Melanocyte of skin (primary cell): ENCODE data around the gene FOXO3B. TPM values are rescaled to one million over a fixed set of nuclear protein-coding genes. Genes with fewer than 3 reads are reported as not detected.

Experiments used
- small RNA-seq, 2 donors: library from RNA; depleted of rRNA; stranded (forward); fragments of <200 nt; gene quantifications; one replicate each; pipeline ENCODE3, GENCODE V24; 2012
- total RNA-seq, 2 donors: library from RNA; depleted of rRNA; stranded (reverse); fragments of >200 nt; gene quantifications; 2 replicates each; pipeline ENCODE4 v1.2.3, GENCODE V29; 2012

Gene FOXO3B
- total RNA-seq, result 1 to 10 TPM; 3.3 to 4.8 TPM

GRCh38 chr17:18681767-18682571 lies at the start of gene FOXO3B:
Gene FOXO3B (minus strand): TSS chr17:18682314. CDS start chr17:18681651, 663 bp downstream.

GRCh38 chr17:18644291-18644690 lies 37.8 kb downstream of the FOXO3B start, which contains the start of gene TBC1D28:
Gene TBC1D28 (minus strand): TSS chr17:18644391. CDS start chr17:18641352, 3,039 bp downstream.

Small RNA genes within 50 kb of the gene (small RNA-seq; reads per million reads assigned to genes)
- gene AC026271.2, result 0 reads per million in 2 donors
- gene AC026271.4, result 0 reads per million in 2 donors

Other genes with a start within 250 kb of the FOXO3B start
- not detected for gene LGALS9C, start 205.5 kb downstream of the FOXO3B start, total RNA-seq
- gene TBC1D28, start 37.9 kb downstream of the FOXO3B start, total RNA-seq, result not detected
- under 1 TPM; 0.33 to 0.34 TPM for gene FBXW10, start 61.7 kb upstream of the FOXO3B start, total RNA-seq
- 10 to 100 TPM; 26.8 to 58.9 TPM for gene TVP23B, start 98.9 kb upstream of the FOXO3B start, total RNA-seq
- gene PRPSAP2, start 175.8 kb upstream of the FOXO3B start, total RNA-seq, result 10 to 100 TPM; 37.9 to 46.0 TPM